Chondrocyte (in vitro differentiated cells): ENCODE data around the gene TRIM62. TPM values are rescaled to one million over a fixed set of nuclear protein-coding genes. Genes with fewer than 3 reads are reported as not detected.

Experiments
- DNase-seq: peaks from one replicate; pipeline ENCODE4 v3.0.0; 2021; ENCODE audit warnings: mixed read lengths, low spot score
- H3K27ac Mint-ChIP-seq: one replicate; pipeline ENCODE4 v1.8.0; 2021; ENCODE audit warnings: mild to moderate bottlenecking, moderate library complexity, mixed read lengths; ENCODE audit not compliant: unreplicated experiment
- H3K27me3 Mint-ChIP-seq: 2 replicates; pipeline ENCODE4 v1.8.0; 2021; ENCODE audit warnings: low read depth, mixed read lengths
- H3K36me3 Mint-ChIP-seq: 2 replicates; pipeline ENCODE4 v1.8.0; 2021; ENCODE audit warnings: low read depth, mixed read lengths
- H3K4me1 Mint-ChIP-seq: 2 replicates; pipeline ENCODE4 v1.8.0; 2021; ENCODE audit warnings: low read depth, mild to moderate bottlenecking, mixed read lengths
- H3K4me3 Mint-ChIP-seq: one replicate; pipeline ENCODE4 v1.8.0; 2021; ENCODE audit warnings: mild to moderate bottlenecking, moderate library complexity, mixed read lengths; ENCODE audit not compliant: unreplicated experiment
- H3K9me3 Mint-ChIP-seq: 2 replicates; pipeline ENCODE4 v1.8.0; 2021; ENCODE audit warnings: low read depth, mixed read lengths
- total RNA-seq: library from RNA; stranded (reverse); gene quantifications from 3 replicates; pipeline ENCODE4 v1.2.1, GENCODE V29; 2021
- TF ChIP-seq, protein P1 (sequence below): fragments of 200-600 bp; sonication (generic); IDR thresholded peaks from 2 replicates; pipeline ENCODE4 v1.5.0; 2021; ENCODE audit warnings: antibody characterized with exemption, mild to moderate bottlenecking, moderate library complexity

Gene TRIM62
- total RNA-seq, 1 donor from 2014 or later, result 17.3 TPM

GRCh38 chr1:33097137-33097611 lies 84.7 kb downstream of the TRIM62 start:
- no peak for DNase-seq
- H3K9me3 Mint-ChIP-seq, result no peaks in the 10 kb centered on the region
- TF ChIP-seq, protein P1, sequence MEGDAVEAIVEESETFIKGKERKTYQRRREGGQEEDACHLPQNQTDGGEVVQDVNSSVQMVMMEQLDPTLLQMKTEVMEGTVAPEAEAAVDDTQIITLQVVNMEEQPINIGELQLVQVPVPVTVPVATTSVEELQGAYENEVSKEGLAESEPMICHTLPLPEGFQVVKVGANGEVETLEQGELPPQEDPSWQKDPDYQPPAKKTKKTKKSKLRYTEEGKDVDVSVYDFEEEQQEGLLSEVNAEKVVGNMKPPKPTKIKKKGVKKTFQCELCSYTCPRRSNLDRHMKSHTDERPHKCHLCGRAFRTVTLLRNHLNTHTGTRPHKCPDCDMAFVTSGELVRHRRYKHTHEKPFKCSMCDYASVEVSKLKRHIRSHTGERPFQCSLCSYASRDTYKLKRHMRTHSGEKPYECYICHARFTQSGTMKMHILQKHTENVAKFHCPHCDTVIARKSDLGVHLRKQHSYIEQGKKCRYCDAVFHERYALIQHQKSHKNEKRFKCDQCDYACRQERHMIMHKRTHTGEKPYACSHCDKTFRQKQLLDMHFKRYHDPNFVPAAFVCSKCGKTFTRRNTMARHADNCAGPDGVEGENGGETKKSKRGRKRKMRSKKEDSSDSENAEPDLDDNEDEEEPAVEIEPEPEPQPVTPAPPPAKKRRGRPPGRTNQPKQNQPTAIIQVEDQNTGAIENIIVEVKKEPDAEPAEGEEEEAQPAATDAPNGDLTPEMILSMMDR, result no peak
- no peaks in the 10 kb centered on the region for H3K27me3 Mint-ChIP-seq
- peaks cover 2% of the 10 kb centered on the region for H3K36me3 Mint-ChIP-seq
- no peak overlapping the region for H3K4me3 Mint-ChIP-seq
- H3K27ac Mint-ChIP-seq, result no peak overlapping the region
- peaks cover 33% of the 10 kb centered on the region for H3K4me1 Mint-ChIP-seq

GRCh38 chr1:33096363-33097005 lies 85.4 kb downstream of the TRIM62 start:
- H3K4me1 Mint-ChIP-seq, result peaks cover 33% of the 10 kb centered on the region
- DNase-seq, result no peak
- no peaks in the 10 kb centered on the region for H3K27me3 Mint-ChIP-seq
- H3K36me3 Mint-ChIP-seq, result peaks cover 2% of the 10 kb centered on the region
- no peak overlapping the region for H3K4me3 Mint-ChIP-seq
- no peaks in the 10 kb centered on the region for H3K9me3 Mint-ChIP-seq
- H3K27ac Mint-ChIP-seq, result no peak overlapping the region
- TF ChIP-seq, protein P1, result no peak

Other genes with a start within 250 kb of the TRIM62 start
- 15.5 to 17.6 TPM (median 17.4 TPM) in 3 replicates for gene RNF19B, start 217.2 kb downstream of the TRIM62 start, total RNA-seq
- gene AK2, start 145.2 kb downstream of the TRIM62 start, total RNA-seq, result 86.1 to 98.9 TPM (median 94.9 TPM) in 3 replicates
- gene AZIN2, start 100.9 kb downstream of the TRIM62 start, total RNA-seq, result 3.5 to 12.4 TPM (median 5.8 TPM) in 3 replicates
- gene ZNF362, start 74.4 kb upstream of the TRIM62 start, total RNA-seq, result 84.1 to 122 TPM (median 85.0 TPM) in 3 replicates
- gene A3GALT2, start 139.1 kb upstream of the TRIM62 start, total RNA-seq, result 0.27 TPM in 1 of 3 replicates, not detected in the others
- 75.9 to 99.7 TPM (median 91.5 TPM) in 3 replicates for gene PHC2, start 249.1 kb upstream of the TRIM62 start, total RNA-seq